Endothelial cell of umbilical vein (primary cell): Measurements from ENCODE around the gene TANGO6. TPM values are rescaled to one million over a fixed set of nuclear protein-coding genes. Genes with fewer than 3 reads are reported as not detected.

ENCODE experiments used
- BruUV-seq: library from RNA; stranded (reverse); fragments of 400-500 nt; replicated peaks from 2 replicates; lab custom pipeline; 2021; lab: Mats Ljungman, UMichigan
- CTCF ChIA-PET: fragments of 300-600, 350-600 bp; sonication (Branson Sonifier 250); formaldehyde crosslinking; loops from one replicate; lab custom pipeline; 2021; ENCODE audit warnings: antibody characterized with exemption, inconsistent platforms; lab: Charles Lee
- POLR2A ChIA-PET: fragments of 300-600, 350-600 bp; sonication (Branson Sonifier 250); formaldehyde crosslinking; loops from one replicate; lab custom pipeline; 2021; ENCODE audit warnings: antibody characterized with exemption, inconsistent platforms; lab: Charles Lee
- DNase-seq: peaks from one replicate; pipeline ENCODE4 v3.0.0-alpha.2; 2011; ENCODE audit warnings: low read depth, low spot score
- FAIRE-seq: peaks from 2 replicates; lab custom pipeline; 2011; peaks lifted over from hg19 to GRCh38; lab: Jason Lieb, UNC
- H2AFZ ChIP-seq: 2 replicates; pipeline ENCODE4 v1.6.0; 2012; ENCODE audit warnings: low read depth, low read length, control low read depth, inconsistent platforms
- H3K27ac ChIP-seq: 2 replicates; pipeline ENCODE4 v1.5.1; 2011; ENCODE audit warnings: low read depth, mild to moderate bottlenecking, control low read depth, low read length, moderate library complexity; ENCODE audit not compliant: insufficient read depth
- H3K27me3 ChIP-seq, 2 experiments: 2 replicates each; pipeline versions ENCODE4 v1.6.0 to v1.6.1; 2011; ENCODE audit warnings: low read length in 2 of 2, mixed read lengths in 1 of 2; ENCODE audit not compliant: control insufficient read depth in 2 of 2, insufficient read depth in 2 of 2
- H3K36me3 ChIP-seq, 2 experiments: 2 replicates in 1 of 2; 3 replicates in 1 of 2; pipeline ENCODE4 v1.5.1; 2011; ENCODE audit warnings: low read length in 2 of 2, mild to moderate bottlenecking in 1 of 2, moderate library complexity in 1 of 2; ENCODE audit not compliant: control insufficient read depth in 2 of 2, insufficient read depth in 2 of 2; ENCODE audit errors: extremely low read depth in 1 of 2
- H3K4me1 ChIP-seq: 3 replicates; pipeline ENCODE4 v1.5.1; 2011; ENCODE audit warnings: mild to moderate bottlenecking, low read length; ENCODE audit not compliant: control insufficient read depth, insufficient read depth; ENCODE audit errors: extremely low read depth
- H3K4me2 ChIP-seq: 2 replicates; pipeline ENCODE4 v1.6.1; 2011; ENCODE audit warnings: low read length, control low read depth, mixed read lengths; ENCODE audit not compliant: insufficient read depth
- H3K4me3 ChIP-seq, 3 experiments: fragments of 200-600 bp in 1 of 3; sonication (generic), shearing (Covaris generic) in 1 of 3; replicated peaks in 1 of 3; 2 replicates each; pipeline ENCODE4 v1.5.1; 2011 to 2016; ENCODE audit warnings: control low read depth in 3 of 3, low read length in 3 of 3, mild to moderate bottlenecking in 2 of 3, inconsistent platforms in 1 of 3, low read depth in 1 of 3, moderate library complexity in 1 of 3; ENCODE audit not compliant: insufficient read depth in 1 of 3
- H3K79me2 ChIP-seq: 2 replicates; pipeline ENCODE4 v1.6.0; 2012; ENCODE audit warnings: low read length, inconsistent platforms; ENCODE audit not compliant: control insufficient read depth, insufficient read depth
- H3K9ac ChIP-seq: replicated peaks from 2 replicates; pipeline ENCODE3; 2011; ENCODE audit warnings: low read length, control low read depth; ENCODE audit not compliant: insufficient read depth; ENCODE audit errors: extremely low read depth
- H3K9me1 ChIP-seq: replicated peaks from 3 replicates; pipeline ENCODE4 v1.6.0; 2011; ENCODE audit warnings: mild to moderate bottlenecking, low read length; ENCODE audit not compliant: control insufficient read depth, insufficient read depth; ENCODE audit errors: extremely low read depth
- H3K9me3 ChIP-seq: replicated peaks from 2 replicates; pipeline ENCODE4 v1.5.1; 2012; ENCODE audit warnings: low read length, inconsistent platforms; ENCODE audit not compliant: control insufficient read depth, insufficient read depth
- H4K20me1 ChIP-seq: replicated peaks from 2 replicates; pipeline ENCODE3; 2011; ENCODE audit warnings: mild to moderate bottlenecking, low read length; ENCODE audit not compliant: control insufficient read depth, insufficient read depth; ENCODE audit errors: extremely low read depth
- CTCF ChIP-seq, 2 donors: IDR thresholded peaks; 1 replicate in 1 of 2; 2 replicates in 1 of 2; pipeline ENCODE4 v1.5.1; 2011; ENCODE audit warnings: low read length in 2 of 2, mild to moderate bottlenecking in 2 of 2, moderate library complexity in 2 of 2, control low read depth in 1 of 2, inconsistent platforms in 1 of 2, low read depth in 1 of 2; ENCODE audit not compliant: insufficient read depth in 1 of 2; ENCODE audit errors: extremely low read depth in 1 of 2
- EZH2 ChIP-seq: IDR thresholded peaks from 2 replicates; pipeline ENCODE4 v1.6.1; 2012; ENCODE audit warnings: borderline replicate concordance, low read depth, mild to moderate bottlenecking, moderate library complexity, low read length, inconsistent platforms; ENCODE audit not compliant: severe bottlenecking
- FOS ChIP-seq: IDR thresholded peaks from 2 replicates; pipeline ENCODE4 v1.6.1; 2011; ENCODE audit warnings: mild to moderate bottlenecking, low read length, moderate library complexity, borderline replicate concordance; ENCODE audit not compliant: insufficient read depth
- JUN ChIP-seq: IDR thresholded peaks from 2 replicates; pipeline ENCODE4 v1.6.1; 2011; ENCODE audit warnings: borderline replicate concordance, low read depth; ENCODE audit not compliant: insufficient read length, insufficient read depth
- MAX ChIP-seq: IDR thresholded peaks from 2 replicates; pipeline ENCODE4 v1.6.1; 2011; ENCODE audit not compliant: insufficient read depth, insufficient read length
- MYC ChIP-seq: IDR thresholded peaks from one replicate; pipeline ENCODE4 v1.6.1; 2011; ENCODE audit warnings: mild to moderate bottlenecking, low read depth, low read length
- POLR2A ChIP-seq: IDR thresholded peaks from 2 replicates; pipeline ENCODE4 v1.6.1; 2012; ENCODE audit warnings: low read depth, mild to moderate bottlenecking, control low read depth, low read length
- POLR2AphosphoS5 ChIP-seq: IDR thresholded peaks from 2 replicates; pipeline ENCODE4 v1.6.1; 2012; ENCODE audit warnings: low read depth, mild to moderate bottlenecking, control low read depth, low read length, moderate library complexity; ENCODE audit not compliant: insufficient read depth
- dilution Hi-C: fragments of 300-500 bp; cut with MboI; formaldehyde crosslinking; loops from one replicate; pipeline ENCODE4 v1.15.0; 2019; ENCODE audit warnings: low sequenced_read_pairs; ENCODE audit not compliant: extremely low pct_ligation_motif_present
- intact Hi-C: fragments of 100-400 bp; cut with micrococcal nuclease; formaldehyde crosslinking; loops from one replicate; pipeline ENCODE4 v1.10.0; 2022
- polyA plus RNA-seq, 4 experiments: library from polyadenylated mRNA; depleted of rRNA in 3 of 4; stranded (reverse) in 3 of 4; unstranded in 1 of 4; fragments of >200 nt; gene quantifications; 2 replicates each; pipeline versions ENCODE4 v1.2.1 to v1.2.3, GENCODE V29; 2011 to 2012; ENCODE audit warnings: missing spikeins in 1 of 4
- total RNA-seq: library from RNA; stranded (reverse); gene quantifications from 2 replicates; pipeline ENCODE4 v1.2.3, GENCODE V29; 2021

The TANGO6 gene
- total and polyA plus RNA-seq, 2 donors (not counting 3 experiments of a cell fraction or from before 2014, with no cell fraction given): 6.7 to 21.2 TPM

- DNase-seq (no peak), FAIRE-seq (no peak)
- Histone ChIP-seq H2AFZ (no peak overlapping the region), H3K9ac (no peak overlapping the region), H3K36me3 (no peaks in the 10 kb centered on the region), H3K27me3 (no peaks in the 10 kb centered on the region), H4K20me1 (no peaks in the 10 kb centered on the region), H3K9me1 (no peaks in the 10 kb centered on the region), H3K79me2 (no peaks in the 10 kb centered on the region), H3K27ac (no peak overlapping the region), H3K4me3 (no peak overlapping the region), H3K9me3 (no peaks in the 10 kb centered on the region), H3K4me2 (no peak overlapping the region), H3K4me1 (peaks cover 13% of the 10 kb centered on the region)
- ChIA-PET POLR2A (no interaction called here), CTCF (interaction anchor here (1.0 to 2.2 kb wide), 7 partner anchors 10 to 150 kb away, joined by 3 to 19 read pairs (median 5); partner anchors contain the start of gene HAS3)
- no TSS peak for BruUV-seq
- intact Hi-C loops: no loop called here
- no peak for TF ChIP-seq POLR2A
- TF ChIP-seq MYC: no peak
- dilution Hi-C loops: no loop called here
Observed at GRCh38 chr16:68973611-68974120, 130.3 kb downstream of the TANGO6 start.

GRCh38 chr16:68978303-68978954 lies 135.1 kb downstream of the TANGO6 start:
- Histone ChIP-seq H2AFZ (no peak overlapping the region), H3K27ac (no peak overlapping the region), H3K4me2 (no peak overlapping the region), H3K9ac (no peak overlapping the region), H3K9me1 (no peaks in the 10 kb centered on the region), H3K79me2 (no peaks in the 10 kb centered on the region), H3K27me3 (no peaks in the 10 kb centered on the region), H4K20me1 (no peaks in the 10 kb centered on the region), H3K9me3 (no peaks in the 10 kb centered on the region), H3K4me1 (peaks cover under 1% of the 10 kb centered on the region), H3K36me3 (no peaks in the 10 kb centered on the region), H3K4me3 (no peak overlapping the region)
- TF ChIP-seq JUN: no peak
- TF ChIP-seq MYC: no peak
- TF ChIP-seq EZH2: no peak
- no peak for TF ChIP-seq FOS
- TF ChIP-seq CTCF (IDR thresholded peaks at IDR 0.05; ENCODE audit: extremely low read depth in 1 of 2, insufficient read depth in 1 of 2, low read depth in 1 of 2, low read length in 2 of 2): no peak
- no peak for TF ChIP-seq POLR2A
- no peak for TF ChIP-seq MAX
- no peak for TF ChIP-seq POLR2AphosphoS5
- no peak for DNase-seq
- CTCF ChIA-PET: interaction anchor here (0.5 to 1.4 kb wide), 3 partner anchors 116 to 135 kb away, joined by 3 to 5 read pairs (median 3); no protein-coding TSS in a partner anchor
- no peak for FAIRE-seq
- BruUV-seq: no TSS peak
- intact Hi-C loops: no loop called here
- POLR2A ChIA-PET: no interaction called here
- dilution Hi-C loops: no loop called here
